ENCODE results near the gene NHS.

The NHS gene

DNA sequence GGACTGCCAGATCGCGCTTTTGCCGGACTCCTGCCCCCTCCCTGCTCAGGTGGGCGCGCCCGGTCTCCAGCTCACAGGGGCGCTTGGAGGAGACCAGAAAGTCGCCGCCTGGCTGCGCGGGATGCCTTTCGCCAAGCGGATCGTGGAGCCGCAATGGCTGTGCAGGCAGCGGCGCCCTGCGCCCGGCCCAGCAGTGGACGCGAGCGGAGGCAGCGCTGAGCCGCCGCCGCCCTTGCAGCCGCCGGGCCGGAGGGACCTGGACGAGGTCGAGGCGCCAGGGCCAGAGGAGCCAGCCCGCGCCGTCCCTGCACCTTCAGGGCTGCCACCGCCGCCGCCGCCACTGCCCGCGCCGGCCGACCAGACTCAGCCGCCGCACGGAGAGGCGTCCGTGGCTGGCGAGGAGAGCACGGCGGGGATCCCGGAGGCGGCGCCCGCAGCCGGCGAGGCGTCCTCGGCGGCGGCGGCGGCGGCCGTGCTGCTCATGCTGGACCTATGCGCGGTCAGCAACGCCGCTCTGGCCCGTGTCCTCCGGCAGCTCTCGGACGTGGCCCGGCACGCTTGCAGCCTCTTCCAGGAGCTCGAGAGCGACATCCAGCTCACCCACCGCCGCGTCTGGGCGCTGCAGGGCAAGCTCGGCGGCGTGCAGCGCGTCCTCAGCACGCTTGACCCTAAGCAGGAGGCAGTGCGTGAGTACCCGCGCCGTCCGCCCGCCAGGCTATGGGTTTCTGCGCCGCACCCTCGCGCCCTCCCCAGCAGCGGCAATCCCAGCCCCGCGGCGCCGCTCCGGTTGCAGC is 834 bp downstream of the NHS start:
- Histone ChIP-seq H3K9ac (ENCODE audit: low read length) (no peak overlapping the region), H3K27me3 (ENCODE audit: control insufficient read depth, insufficient read depth, low read length) (peaks cover 10% of the 10 kb centered on the region), H3K9me3 (ENCODE audit: control insufficient read depth, low read length) (no peaks in the 10 kb centered on the region), H3K36me3 (ENCODE audit: control insufficient read depth, insufficient read depth, low read length) (no peaks in the 10 kb centered on the region), H3K4me1 (ENCODE audit: control insufficient read depth, insufficient read depth, low read length) (no peaks in the 10 kb centered on the region), H3K4me3 (ENCODE audit: low read length) (no peak overlapping the region)

DNA sequence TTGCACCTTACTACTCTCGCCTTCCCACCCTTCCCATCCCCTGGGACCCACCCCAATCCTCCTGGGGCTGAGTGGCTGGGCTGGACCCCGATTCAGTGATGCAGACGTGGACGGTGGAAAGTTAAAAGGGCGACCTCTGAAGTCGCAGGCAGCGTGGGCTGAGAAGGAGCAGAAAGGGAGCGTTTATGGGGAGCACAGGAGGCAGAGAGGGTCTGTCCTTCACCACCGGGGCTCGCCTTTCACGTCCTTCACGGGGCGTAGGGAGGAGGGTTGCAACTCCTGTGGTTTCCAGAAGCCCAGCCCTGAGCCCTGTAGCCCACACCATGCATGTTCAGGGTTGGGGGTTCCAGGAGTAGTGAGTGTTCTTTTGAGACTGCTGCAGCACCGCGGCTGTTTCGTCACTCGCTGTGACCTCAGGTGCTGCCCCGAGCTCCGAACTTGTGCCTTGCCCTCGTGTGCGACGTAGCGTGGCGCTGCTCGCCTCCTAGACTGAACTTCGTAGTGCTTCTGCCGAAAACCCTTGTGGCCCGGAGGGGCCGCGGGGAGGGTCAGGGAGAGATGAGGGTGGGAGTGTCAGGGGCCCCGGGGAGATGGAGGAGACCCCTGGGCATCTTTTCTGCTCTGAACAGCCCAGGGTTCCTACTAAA is 1.6 kb downstream of the NHS start:
- Histone ChIP-seq H3K4me1 (ENCODE audit: control insufficient read depth, insufficient read depth, low read length) (no peaks in the 10 kb centered on the region), H3K36me3 (ENCODE audit: control insufficient read depth, insufficient read depth, low read length) (no peaks in the 10 kb centered on the region), H3K4me3 (ENCODE audit: low read length) (no peak overlapping the region), H3K9ac (ENCODE audit: low read length) (peak overlapping the region; percentile 28), H3K27me3 (ENCODE audit: control insufficient read depth, insufficient read depth, low read length) (peaks cover 10% of the 10 kb centered on the region), H3K9me3 (ENCODE audit: control insufficient read depth, low read length) (no peaks in the 10 kb centered on the region)

DNA sequence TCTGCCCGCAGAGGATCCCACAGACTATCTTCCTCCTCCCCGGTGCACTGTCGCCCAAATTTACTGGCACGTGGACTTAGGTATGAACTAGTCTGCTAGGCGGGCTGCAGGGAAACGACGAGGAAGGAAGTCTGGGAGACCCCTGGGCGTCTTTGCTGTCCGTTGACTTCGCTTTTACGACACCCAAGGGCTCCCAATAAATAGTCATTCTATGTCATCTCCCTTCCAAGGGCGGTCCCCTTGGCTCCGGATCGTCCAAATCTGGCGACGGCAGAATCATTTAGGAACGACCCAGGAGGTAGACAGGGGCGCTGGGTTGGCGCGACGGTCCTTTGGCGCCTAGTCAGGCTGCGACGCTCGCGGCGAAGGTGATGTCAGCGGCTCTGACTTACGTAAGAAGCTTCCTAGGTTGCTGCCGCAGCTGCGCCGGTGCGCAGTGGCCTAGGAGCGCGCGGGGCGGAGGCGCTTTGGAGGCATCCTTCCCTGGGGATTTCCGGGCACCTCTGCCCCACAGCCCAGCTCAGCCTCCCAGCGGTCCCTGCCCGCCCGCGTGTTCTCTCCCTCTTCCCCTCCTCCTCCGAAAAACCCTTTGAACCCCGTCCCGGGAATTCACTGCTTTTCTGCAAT is 2.2 kb downstream of the NHS start:
- Histone ChIP-seq H3K27me3 (ENCODE audit: control insufficient read depth, insufficient read depth, low read length) (peaks cover 10% of the 10 kb centered on the region), H3K4me1 (ENCODE audit: control insufficient read depth, insufficient read depth, low read length) (no peaks in the 10 kb centered on the region), H3K4me3 (ENCODE audit: low read length) (no peak overlapping the region), H3K9me3 (ENCODE audit: control insufficient read depth, low read length) (no peaks in the 10 kb centered on the region), H3K9ac (ENCODE audit: low read length) (peak overlapping the region; percentile 28), H3K36me3 (ENCODE audit: control insufficient read depth, insufficient read depth, low read length) (no peaks in the 10 kb centered on the region)

DNA sequence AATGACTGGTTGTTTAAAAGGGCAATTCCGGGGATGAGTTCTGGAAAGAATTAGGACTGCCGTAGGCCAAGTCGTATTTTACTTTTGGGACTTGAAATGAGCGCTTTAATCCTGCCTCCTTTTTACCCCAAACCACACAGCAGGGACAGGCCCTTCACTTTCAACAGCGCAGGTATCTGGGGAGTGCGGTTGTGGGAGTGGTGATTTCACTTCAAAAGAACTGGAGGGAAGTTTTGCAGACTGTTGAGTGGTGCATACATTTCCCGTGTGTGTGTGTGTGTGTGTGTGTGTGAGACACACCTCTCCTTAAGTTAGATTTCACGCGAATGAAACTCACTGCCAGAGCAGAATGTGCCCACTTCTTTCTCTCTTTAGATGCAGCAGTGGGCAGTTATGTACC is 2.8 kb downstream of the NHS start:
- no peaks in the 10 kb centered on the region for H3K4me1 ChIP-seq (ENCODE audit: control insufficient read depth, insufficient read depth, low read length)
- H3K9me3 ChIP-seq (ENCODE audit: control insufficient read depth, low read length): no peaks in the 10 kb centered on the region
- peaks cover 10% of the 10 kb centered on the region for H3K27me3 ChIP-seq (ENCODE audit: control insufficient read depth, insufficient read depth, low read length)
- H3K4me3 ChIP-seq (ENCODE audit: low read length): no peak overlapping the region
- no peaks in the 10 kb centered on the region for H3K36me3 ChIP-seq (ENCODE audit: control insufficient read depth, insufficient read depth, low read length)
- H3K9ac ChIP-seq (ENCODE audit: low read length): no peak overlapping the region

DNA sequence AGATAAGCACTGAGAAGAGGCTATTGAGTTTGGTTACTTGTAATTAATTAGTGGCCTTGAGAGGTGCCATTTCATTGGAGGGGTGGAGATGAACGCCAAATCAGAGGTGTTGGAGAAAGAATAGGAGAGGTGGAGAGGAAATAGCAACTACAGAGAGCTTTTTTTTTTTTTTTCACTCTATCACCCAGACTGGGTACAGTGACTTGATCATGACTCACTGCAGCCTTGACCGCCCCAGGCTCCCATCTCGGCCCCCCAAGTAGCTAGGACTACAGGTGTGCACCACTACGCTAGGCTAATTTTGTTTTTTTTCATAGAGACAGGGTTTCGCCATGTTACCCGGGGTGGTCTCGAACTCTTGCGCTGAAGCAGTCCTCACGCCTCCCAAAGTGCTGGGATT is 5.2 kb downstream of the NHS start:
- no peak overlapping the region for H3K9ac ChIP-seq (ENCODE audit: low read length)
- H3K4me1 ChIP-seq (ENCODE audit: control insufficient read depth, insufficient read depth, low read length): no peaks in the 10 kb centered on the region
- H3K4me3 ChIP-seq (ENCODE audit: low read length): no peak overlapping the region
- peaks cover 10% of the 10 kb centered on the region for H3K27me3 ChIP-seq (ENCODE audit: control insufficient read depth, insufficient read depth, low read length)
- H3K36me3 ChIP-seq (ENCODE audit: control insufficient read depth, insufficient read depth, low read length): no peaks in the 10 kb centered on the region
- no peaks in the 10 kb centered on the region for H3K9me3 ChIP-seq (ENCODE audit: control insufficient read depth, low read length)

DNA sequence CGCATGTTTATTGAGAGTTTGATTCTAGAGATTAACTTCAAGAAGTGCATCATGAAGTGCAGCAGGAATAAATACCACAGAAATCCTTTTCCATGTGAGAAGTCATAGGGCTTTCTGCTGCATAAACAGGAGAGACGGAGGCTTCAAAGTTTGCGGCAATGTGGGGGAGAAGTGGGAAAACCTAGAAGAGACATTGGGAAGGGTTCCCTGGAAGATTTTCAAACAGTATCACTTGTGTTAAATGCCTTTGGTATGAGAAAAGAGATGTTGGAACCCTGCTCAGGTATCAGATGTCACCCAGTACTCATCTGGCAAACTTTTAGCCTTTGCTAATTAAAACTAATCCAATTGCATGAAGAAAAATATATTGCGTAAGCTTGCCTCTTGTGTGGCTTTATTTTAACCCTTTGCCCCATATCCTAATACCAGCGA is 15.4 kb downstream of the NHS start:
- Histone ChIP-seq H3K9ac (ENCODE audit: low read length) (no peak overlapping the region), H3K9me3 (ENCODE audit: control insufficient read depth, low read length) (no peaks in the 10 kb centered on the region), H3K36me3 (ENCODE audit: control insufficient read depth, insufficient read depth, low read length) (no peaks in the 10 kb centered on the region), H3K27me3 (ENCODE audit: control insufficient read depth, insufficient read depth, low read length) (no peaks in the 10 kb centered on the region), H3K4me3 (ENCODE audit: low read length) (no peak overlapping the region), H3K4me1 (ENCODE audit: control insufficient read depth, insufficient read depth, low read length) (no peaks in the 10 kb centered on the region)

DNA sequence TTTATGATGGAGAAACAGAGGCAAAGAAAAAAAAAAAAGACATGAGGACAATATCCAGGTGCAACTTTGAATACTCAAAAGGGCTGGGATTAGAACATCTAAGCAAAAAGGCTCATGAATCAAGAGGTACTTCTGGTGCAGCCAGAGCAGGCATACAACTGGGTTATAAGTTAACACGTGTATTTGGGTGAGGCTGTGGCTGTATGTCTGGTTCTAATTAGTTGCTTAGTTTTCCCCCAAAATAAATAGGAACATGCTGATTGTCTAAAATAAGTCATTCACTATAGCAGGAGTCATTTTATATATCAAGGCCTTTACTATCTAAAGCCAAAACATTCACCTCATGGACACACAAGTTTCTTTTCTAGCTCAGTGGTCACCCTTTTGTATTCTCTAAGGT is 20.2 kb downstream of the NHS start:
- no peak overlapping the region for H3K4me3 ChIP-seq (ENCODE audit: low read length)
- no peaks in the 10 kb centered on the region for H3K36me3 ChIP-seq (ENCODE audit: control insufficient read depth, insufficient read depth, low read length)
- H3K4me1 ChIP-seq (ENCODE audit: control insufficient read depth, insufficient read depth, low read length): no peaks in the 10 kb centered on the region
- no peak overlapping the region for H3K9ac ChIP-seq (ENCODE audit: low read length)
- no peaks in the 10 kb centered on the region for H3K9me3 ChIP-seq (ENCODE audit: control insufficient read depth, low read length)
- H3K27me3 ChIP-seq (ENCODE audit: control insufficient read depth, insufficient read depth, low read length): no peaks in the 10 kb centered on the region

DNA sequence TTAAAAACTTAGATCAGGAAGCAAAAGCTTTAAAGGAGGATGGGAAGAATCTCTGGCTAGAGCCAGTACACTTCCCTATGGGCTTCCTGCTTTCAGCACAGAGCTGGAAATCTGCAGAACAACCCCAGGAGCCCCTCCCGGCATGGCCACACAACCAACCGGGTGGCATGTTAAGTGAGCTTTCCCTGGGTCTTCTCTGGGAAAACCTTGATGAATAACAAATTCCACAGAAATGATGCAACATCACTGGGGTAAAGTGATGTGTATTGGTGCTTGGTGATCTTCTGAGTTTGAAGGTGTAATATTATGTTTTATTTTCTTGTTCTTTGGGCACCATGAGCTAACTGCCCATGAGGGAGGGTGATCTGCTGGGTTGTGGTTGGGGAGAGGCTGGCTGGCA is 22.1 kb downstream of the NHS start:
- Histone ChIP-seq H3K4me3 (ENCODE audit: low read length) (no peak overlapping the region), H3K9me3 (ENCODE audit: control insufficient read depth, low read length) (no peaks in the 10 kb centered on the region), H3K4me1 (ENCODE audit: control insufficient read depth, insufficient read depth, low read length) (no peaks in the 10 kb centered on the region), H3K9ac (ENCODE audit: low read length) (no peak overlapping the region), H3K27me3 (ENCODE audit: control insufficient read depth, insufficient read depth, low read length) (no peaks in the 10 kb centered on the region), H3K36me3 (ENCODE audit: control insufficient read depth, insufficient read depth, low read length) (no peaks in the 10 kb centered on the region)

DNA sequence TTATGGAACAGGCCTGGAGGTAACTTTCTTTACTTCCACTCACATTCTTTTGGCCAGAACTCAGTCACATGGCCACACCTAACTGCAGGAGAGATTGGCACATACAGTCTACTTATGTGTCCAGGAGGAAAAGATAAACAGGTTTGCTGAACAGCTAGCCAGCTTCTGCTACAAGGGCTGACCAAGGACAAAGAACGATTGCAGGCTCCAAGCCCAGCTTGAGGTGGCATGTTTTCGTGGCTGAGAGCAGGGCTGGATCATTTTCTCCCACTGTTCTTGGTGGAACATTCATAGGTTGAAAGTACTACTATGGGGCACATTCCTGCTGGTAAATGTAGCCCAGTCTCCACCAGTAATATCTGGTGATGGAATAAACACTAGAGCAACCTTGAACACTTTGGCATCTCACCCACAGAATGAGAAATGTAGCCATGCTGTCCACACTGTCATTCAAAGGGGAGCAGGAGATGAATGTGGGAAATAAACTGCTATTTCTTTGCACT is 28.2 kb downstream of the NHS start:
- Histone ChIP-seq H3K9ac (ENCODE audit: low read length) (no peak overlapping the region), H3K36me3 (ENCODE audit: control insufficient read depth, insufficient read depth, low read length) (no peaks in the 10 kb centered on the region), H3K27me3 (ENCODE audit: control insufficient read depth, insufficient read depth, low read length) (no peaks in the 10 kb centered on the region), H3K9me3 (ENCODE audit: control insufficient read depth, low read length) (no peaks in the 10 kb centered on the region), H3K4me1 (ENCODE audit: control insufficient read depth, insufficient read depth, low read length) (peaks cover 3% of the 10 kb centered on the region), H3K4me3 (ENCODE audit: low read length) (no peak overlapping the region)

DNA sequence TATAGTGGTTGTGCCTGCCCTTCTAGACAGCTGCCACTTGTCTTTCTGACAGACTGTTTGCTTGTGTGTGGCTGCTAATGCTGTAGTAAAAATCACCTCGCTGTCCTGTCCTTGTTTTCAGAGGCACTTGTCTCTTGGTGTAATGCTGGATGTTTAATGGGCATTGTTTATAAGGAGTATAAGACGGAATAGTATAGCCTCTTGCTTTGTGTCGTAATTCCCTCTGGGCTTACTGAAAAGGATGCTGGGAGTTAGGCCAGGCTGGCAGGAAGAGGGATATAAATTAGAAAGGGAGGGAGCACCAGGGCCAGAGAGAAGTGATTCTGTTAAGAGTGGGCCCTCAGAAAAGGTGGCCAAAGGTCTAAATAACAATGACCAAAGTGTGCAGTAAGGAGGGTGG is 29.0 kb downstream of the NHS start:
- Histone ChIP-seq H3K27me3 (ENCODE audit: control insufficient read depth, insufficient read depth, low read length) (no peaks in the 10 kb centered on the region), H3K9me3 (ENCODE audit: control insufficient read depth, low read length) (no peaks in the 10 kb centered on the region), H3K9ac (ENCODE audit: low read length) (no peak overlapping the region), H3K36me3 (ENCODE audit: control insufficient read depth, insufficient read depth, low read length) (no peaks in the 10 kb centered on the region), H3K4me3 (ENCODE audit: low read length) (no peak overlapping the region), H3K4me1 (ENCODE audit: control insufficient read depth, insufficient read depth, low read length) (peaks cover 3% of the 10 kb centered on the region)

DNA sequence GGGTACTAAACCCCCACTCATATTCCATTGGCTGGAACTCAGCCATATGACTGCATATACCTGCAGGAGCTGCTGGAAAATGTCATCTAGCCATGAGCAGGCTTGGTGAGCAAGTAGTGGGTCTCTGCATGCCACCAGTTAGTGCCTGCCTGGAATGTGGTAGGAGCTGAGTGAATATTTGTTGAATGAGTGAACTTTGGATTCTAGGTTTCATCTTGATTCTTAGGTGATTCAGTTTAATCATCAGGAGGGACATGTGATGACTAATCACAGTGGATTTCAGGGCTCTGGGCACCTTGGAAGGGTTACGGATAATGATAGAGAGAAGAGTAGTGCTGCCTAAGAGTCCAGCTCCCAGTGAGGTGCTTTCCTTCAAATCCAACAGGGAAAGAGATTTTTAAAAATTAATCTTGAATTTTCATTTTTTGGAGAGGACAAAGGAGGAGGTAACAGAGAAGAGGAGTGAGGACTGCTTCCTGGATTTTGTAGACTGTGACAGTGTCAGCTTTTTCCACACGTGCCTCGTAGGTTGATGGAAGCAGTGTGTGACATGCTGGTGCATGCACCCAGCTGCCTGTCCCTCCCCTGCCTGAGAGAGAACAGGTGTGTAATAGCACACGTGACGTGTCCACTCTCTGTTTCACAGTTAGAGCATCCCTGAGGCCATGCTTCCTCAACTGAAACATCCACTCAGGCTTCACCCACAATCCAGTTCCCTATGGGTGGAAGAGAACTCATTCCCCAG is 30.4 kb downstream of the NHS start:
- no peaks in the 10 kb centered on the region for H3K27me3 ChIP-seq (ENCODE audit: control insufficient read depth, insufficient read depth, low read length)
- H3K36me3 ChIP-seq (ENCODE audit: control insufficient read depth, insufficient read depth, low read length): no peaks in the 10 kb centered on the region
- H3K4me1 ChIP-seq (ENCODE audit: control insufficient read depth, insufficient read depth, low read length): peaks cover 3% of the 10 kb centered on the region
- H3K4me3 ChIP-seq (ENCODE audit: low read length): no peak overlapping the region
- H3K9ac ChIP-seq (ENCODE audit: low read length): no peak overlapping the region
- H3K9me3 ChIP-seq (ENCODE audit: control insufficient read depth, low read length): no peaks in the 10 kb centered on the region
